GM18526 (cell line): ENCODE results near the gene NUP214.

Experiments used
- POLR2A ChIP-seq: IDR thresholded peaks from 3 replicates; pipeline ENCODE4 v1.6.1; 2011; ENCODE audit not compliant: insufficient read length; ENCODE audit errors: extremely low read depth

NUP214 gene

GRCh38 chr9:131092548-131093440 lies 32.6 kb upstream of the NUP214 start:
- no peak for TF ChIP-seq POLR2A

GRCh38 chr9:131094015-131094414 lies 31.4 kb upstream of the NUP214 start:
- no peak for TF ChIP-seq POLR2A

- TF ChIP-seq POLR2A, result no peak
Observed at GRCh38 chr9:131094622-131095021, 30.8 kb upstream of the NUP214 start.

GRCh38 chr9:131095666-131096268 lies 29.6 kb upstream of the NUP214 start:
- no peak for TF ChIP-seq POLR2A

GRCh38 chr9:131096269-131097125 lies 28.9 kb upstream of the NUP214 start, which contains the start of gene AIF1L:
Gene AIF1L, plus strand, starts transcription at chr9:131096531. Its CDS starts 99 bp downstream, at chr9:131096630.
- TF ChIP-seq POLR2A, result no peak

- no peak for TF ChIP-seq POLR2A
Observed at GRCh38 chr9:131097126-131097947, 28.0 kb upstream of the NUP214 start.

- TF ChIP-seq POLR2A, result no peak
Observed at GRCh38 chr9:131097948-131098278, 27.5 kb upstream of the NUP214 start.

- no peak for TF ChIP-seq POLR2A
Observed at GRCh38 chr9:131098391-131099101, 26.8 kb upstream of the NUP214 start.

- no peak for TF ChIP-seq POLR2A
Observed at GRCh38 chr9:131099102-131099606, 26.2 kb upstream of the NUP214 start.

- no peak for TF ChIP-seq POLR2A
Observed at GRCh38 chr9:131100445-131100844, 24.9 kb upstream of the NUP214 start.

GRCh38 chr9:131101207-131101964 lies 24.0 kb upstream of the NUP214 start:
- no peak for TF ChIP-seq POLR2A

- no peak for TF ChIP-seq POLR2A
Observed at GRCh38 chr9:131103024-131103423, 22.4 kb upstream of the NUP214 start.

GRCh38 chr9:131103535-131103934 lies 21.9 kb upstream of the NUP214 start:
- TF ChIP-seq POLR2A, result no peak
